GM12891 (cell line): Measurements from ENCODE around the gene ACP5.

Source experiments
- POLR2A ChIP-seq: IDR thresholded peaks from 2 replicates; pipeline ENCODE4 v1.6.1; 2011; ENCODE audit warnings: low read depth, low read length, control low read depth
- POLR2AphosphoS5 ChIP-seq: IDR thresholded peaks from 2 replicates; pipeline ENCODE4 v1.6.1; 2011; ENCODE audit warnings: low read depth, low read length, control low read depth

DNA sequence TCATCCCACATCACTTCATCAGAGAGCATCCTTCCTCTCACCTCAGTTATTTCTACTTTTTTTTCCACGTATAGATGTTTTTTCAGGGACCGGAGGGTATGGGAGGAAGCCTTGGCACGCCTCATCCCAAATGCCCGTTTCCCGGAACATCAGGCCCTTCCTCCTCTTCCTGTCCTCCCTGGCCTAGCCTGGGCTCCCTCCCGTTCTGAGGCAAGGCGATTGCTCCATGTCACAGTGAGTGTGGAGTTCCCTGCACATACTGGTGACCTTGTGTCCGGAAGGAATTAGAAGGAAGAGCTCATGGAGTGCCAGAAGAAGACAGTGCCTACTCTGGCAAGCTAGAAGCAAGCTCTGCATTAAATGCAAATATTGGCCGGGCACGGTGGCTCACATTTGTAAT lies 18.7 kb upstream of the ACP5 start:
- TF ChIP-seq POLR2AphosphoS5 (no peak), POLR2A (no peak)
